Activated CD8-positive, alpha-beta memory T cell treated with anti-CD3 and anti-CD28 coated beads, Interleukin-2, amount 50 U/mL, for 1 hour (primary cell): ENCODE data around the gene CYTH1.

Source experiments
- DNase-seq: peaks from one replicate; pipeline ENCODE4 v3.0.0-alpha.2; 2020; ENCODE audit errors: extremely low read depth

CYTH1 gene

GRCh38 chr17:78715000-78715771, 66.9 kb downstream of the CYTH1 start:
- DNase-seq = no peak

GRCh38 chr17:78714534-78714933, 67.5 kb downstream of the CYTH1 start:
- DNase-seq = no peak

- DNase-seq = no peak
Observed at GRCh38 chr17:78712043-78712442, 70.0 kb downstream of the CYTH1 start.

DNA sequence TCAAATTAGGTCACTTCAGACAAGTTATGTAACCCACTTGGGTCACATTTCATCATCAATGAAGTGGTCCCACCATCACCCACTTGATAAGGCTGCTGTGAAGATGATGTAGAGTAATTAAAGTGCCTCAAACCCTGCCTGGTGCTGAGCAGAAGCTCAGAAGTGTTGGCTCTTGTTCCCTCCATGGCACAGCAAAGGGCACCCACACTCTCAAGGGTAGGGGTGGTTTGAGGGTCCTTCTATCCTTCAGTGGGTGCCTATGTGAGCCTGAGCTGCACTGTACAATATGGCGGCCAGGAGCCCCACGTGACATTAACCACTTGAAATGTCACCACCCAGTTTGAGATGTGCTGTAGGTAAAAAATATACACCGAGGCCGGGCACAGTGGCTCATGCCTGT, 71.5 kb downstream of the CYTH1 start:
- DNase-seq = no peak

- DNase-seq = no peak
Observed at GRCh38 chr17:78709751-78710181, 72.3 kb downstream of the CYTH1 start.

DNA sequence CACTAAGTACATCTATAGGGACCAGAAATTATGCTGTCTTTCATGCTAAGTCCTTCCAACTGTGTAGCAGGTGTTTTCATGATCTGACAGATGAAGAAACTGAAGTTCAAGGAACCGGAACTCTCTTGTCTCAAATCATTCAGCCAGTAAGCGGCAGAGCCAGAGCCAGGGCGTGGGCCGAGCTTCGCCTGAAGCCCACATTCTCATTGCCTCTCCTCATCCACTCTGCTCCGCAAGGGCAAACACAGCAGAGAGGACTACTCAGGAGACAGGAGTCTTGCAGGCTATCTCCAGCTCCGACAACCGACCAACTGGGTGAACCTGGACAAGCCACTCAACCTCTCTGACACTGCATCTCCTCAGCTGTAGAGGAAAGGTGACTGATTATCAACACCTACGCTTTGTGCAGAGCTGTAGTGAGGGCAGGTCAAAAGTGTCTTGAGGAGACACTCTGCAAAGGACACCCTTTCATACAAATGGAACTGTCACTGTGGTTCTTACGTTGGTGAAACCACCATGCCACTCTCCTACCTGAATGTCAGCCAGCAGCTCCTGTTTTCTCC, 72.9 kb downstream of the CYTH1 start:
- DNase-seq = no peak

DNA sequence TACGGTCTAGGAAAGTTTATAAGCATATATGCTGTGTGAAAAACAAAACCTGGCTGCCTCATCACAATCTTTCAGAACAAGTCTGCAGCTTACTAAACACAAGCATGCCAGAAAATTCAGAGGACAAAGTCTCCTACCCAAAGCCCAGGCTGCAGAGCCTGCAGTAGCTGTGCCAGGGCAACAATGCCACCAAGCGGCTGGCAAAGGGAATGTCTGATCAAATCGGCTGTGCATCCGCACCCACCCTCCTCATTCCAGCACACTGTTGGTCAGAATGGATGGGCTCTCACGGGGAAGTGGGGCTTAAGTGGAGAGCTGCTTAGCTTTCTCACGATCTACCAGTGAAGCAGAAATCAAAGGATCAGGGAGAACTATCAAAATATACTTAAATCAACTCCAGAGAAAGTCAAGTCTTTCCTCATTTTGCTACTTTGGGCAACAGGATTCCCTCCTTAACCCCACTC, 73.5 kb downstream of the CYTH1 start:
- no peak for DNase-seq

- no peak for DNase-seq
Observed at GRCh38 chr17:78707923-78708322, 74.2 kb downstream of the CYTH1 start.

- no peak for DNase-seq
Observed at GRCh38 chr17:78707016-78707415, 75.1 kb downstream of the CYTH1 start.

DNA sequence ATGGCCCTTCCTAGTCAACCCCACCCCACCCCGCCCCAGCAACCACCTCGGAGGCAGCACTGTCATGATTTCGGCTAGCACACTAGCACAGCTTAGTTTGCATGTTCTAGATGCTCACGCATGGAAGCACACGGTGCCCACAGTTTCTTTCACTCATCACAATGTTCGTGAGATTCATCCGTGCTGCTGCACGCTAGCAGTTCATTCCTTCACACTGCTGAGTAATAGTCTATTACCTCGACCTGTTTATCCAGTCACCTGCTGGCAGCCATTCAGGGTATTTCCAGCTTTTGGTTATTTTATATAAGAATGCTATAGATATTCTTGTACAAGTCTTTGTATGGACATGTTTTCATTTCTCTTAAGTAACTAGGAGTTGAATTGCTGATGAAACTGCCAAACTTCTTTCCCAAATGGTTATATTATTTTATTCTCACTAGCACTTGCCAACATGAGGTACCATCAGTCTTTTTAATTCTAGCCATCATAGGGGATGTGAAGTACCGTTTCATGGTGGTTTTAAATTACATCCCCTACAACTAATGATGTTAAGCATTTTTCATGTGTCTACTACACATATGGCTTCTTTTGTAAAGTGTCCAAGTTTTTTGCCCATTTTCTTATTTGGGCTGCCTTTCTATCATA, 75.7 kb downstream of the CYTH1 start:
- DNase-seq = no peak

DNA sequence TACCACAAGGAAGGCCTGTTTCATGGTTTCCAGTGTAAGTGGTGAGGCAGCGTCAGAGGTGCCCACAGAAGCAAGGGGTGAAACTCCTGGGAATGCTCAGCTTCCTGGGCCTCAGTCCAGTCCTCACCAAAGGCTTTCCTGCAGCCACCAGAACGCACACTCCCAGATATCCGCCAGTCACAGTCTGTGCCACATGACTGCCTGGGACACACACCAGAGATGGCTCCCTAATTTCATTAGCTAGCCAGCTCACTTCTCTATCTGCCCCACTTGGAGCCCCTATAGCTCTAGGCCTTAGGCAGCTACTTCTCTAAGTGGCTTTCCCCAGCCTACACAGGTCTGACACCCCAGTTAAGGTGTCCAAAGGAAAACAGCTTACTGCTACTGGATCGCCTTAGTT, 77.0 kb downstream of the CYTH1 start:
- no peak for DNase-seq

DNA sequence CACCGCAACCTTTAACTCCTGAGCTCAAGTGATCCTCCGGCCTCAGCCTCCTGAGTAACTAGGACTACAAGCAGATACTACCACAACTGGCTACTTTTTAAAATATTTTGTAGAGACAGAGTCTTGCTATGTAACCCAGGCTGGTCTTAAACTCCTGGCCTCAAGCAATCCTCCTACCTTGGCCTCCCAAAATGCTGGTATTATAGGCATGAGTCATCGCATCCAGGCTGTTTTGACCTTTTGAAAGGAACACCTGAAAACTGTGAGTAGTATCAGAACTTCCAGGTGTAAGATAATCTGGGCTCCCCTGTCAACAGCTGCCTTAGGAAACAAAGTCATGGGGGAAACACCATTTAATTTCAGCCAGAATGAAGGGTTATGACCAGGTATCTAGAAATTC, 77.5 kb downstream of the CYTH1 start:
- no peak for DNase-seq

DNA sequence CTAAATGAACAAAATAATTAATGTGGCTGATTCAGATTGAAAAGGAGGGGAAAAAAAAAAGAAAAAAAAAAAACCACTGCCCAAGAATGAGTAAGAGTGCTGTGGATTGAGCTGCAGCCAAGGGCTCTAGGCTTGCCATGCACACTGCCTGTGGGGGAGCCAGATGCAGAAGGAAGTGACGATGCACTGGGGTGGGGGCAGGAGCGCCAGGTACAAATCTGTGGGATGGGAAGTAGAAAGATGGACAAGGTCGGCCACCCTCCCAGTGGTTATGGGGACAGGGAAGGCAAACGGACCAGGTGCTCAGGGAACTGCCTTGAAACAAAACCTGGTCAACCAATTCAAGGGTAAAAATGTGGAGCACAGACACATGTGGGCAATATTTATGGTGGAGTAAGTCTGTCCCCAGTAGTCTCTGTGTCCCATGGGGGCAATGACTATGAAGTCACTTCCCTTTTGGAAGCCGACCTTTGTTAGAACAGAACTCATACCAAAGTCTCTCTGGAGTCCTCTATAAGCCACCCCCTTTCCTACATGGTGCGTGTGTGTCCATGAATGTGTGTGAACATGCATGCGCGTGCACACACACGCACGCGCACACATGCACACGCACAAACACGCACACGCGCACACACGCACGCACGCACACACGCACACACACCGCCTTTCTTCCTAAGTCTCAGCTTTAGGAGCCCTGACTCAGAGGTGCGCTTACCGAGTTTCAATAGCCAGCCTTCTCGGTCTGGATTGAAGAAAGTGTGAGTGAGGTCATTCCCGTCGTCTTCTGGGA, 84.3 kb downstream of the CYTH1 start:
- DNase-seq = no peak

DNA sequence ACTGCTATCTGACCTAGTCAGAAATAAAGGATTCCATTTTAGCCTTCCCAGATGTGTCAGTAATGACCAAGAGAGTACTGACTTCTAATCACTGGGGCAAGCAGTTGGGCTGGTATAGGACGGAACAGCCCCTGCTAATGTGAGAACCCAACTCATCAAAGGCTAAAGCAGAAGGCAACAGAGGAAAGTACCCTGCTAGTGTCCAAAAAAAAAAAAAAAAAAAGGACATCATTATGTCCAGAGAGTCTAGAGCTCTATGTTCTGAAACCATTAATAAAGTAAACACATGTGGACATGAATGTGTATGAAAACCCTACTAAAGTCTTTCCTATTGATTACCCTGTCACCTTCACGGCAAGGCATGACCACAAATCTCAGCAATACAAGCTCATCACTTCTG, 85.0 kb downstream of the CYTH1 start:
- no peak for DNase-seq

DNA sequence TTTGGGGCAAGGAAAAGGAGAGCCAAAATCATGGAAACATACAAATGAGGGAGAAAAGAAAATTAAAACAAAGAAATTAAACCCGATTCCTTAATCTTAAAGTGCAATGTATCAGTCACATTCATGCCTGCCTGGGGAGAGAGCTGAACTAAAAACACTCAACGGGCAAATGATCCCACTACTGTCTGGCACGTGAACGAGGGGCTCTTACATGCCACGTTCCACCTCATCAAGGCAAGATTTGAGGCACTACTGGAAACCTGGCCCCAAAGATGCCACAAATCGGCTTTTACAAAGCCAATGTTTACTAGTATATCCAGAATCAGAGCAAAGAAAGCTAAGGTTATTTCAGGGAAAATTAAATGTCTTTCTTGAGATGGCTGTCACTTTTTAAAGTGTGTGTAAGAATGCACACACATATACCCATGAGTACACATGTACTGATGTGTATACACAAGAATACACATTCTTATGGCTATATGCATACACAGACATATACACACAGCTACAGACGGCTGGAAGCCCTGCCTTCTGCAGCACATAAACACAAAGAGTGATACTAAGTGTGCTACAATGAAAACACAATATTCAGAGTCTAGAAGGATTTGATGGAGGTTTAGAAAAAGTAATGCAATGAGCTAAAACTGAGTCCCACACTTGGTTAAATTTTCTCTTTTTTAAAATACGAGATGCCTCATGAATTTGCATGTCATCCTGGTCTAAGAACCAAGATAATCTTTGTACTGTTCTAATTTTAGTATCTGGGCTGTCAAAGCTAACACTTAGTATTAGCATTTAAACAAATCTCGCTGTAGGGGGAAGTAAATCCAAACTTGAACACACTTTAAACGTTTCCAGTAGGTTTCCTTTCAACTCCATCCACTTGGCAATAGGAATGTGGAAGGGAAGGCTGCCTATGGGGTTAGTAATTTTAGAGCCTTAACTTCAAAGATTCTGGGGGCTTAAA, 85.8 kb downstream of the CYTH1 start:
- no peak for DNase-seq

GRCh38 chr17:78694805-78695531, 87.1 kb downstream of the CYTH1 start:
- DNase-seq = no peak

DNA sequence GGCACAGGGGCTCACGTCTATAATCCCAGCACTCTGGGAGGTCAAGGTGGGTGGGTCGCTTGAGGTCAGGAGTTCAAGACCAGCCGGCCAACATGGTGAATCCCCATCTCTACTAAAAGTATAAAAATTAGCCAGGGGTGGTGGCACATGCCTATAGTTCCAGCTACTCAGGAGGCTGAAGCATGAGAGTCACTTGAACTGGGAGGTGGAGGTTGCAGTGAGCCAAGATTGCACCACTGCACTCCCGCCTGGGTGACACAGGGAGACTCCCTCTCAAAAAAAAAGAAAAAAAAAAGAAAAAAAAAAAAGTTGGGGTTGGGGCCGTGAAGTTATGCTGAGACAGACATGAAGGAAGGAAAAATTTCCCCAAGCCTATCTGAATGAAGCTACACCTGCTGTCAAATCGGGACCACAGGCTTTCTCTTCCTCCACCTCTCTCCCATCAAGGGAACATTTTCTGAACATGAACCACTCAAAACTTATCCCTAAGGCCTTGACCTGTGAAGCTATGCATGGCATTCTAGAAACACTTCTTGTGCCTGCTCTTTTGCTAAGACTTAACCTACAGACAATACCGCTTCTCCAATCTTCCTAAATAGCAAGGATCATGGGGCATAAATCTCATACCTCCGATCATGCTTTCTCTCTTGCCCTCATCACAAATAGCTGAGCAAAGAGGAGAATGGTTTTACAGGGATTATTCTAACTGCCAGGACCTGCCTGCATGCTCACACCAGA, 88.6 kb downstream of the CYTH1 start:
- DNase-seq = no peak

GRCh38 chr17:78692460-78693010, 89.5 kb downstream of the CYTH1 start:
- DNase-seq = no peak

- DNase-seq = no peak
Observed at GRCh38 chr17:78689029-78689428, 93.0 kb downstream of the CYTH1 start.
